Measurements from ENCODE around the gene CAPN5.
A peak's percentile ranks its signal among the peaks of the same experiment; 100 is the strongest.

DNA sequence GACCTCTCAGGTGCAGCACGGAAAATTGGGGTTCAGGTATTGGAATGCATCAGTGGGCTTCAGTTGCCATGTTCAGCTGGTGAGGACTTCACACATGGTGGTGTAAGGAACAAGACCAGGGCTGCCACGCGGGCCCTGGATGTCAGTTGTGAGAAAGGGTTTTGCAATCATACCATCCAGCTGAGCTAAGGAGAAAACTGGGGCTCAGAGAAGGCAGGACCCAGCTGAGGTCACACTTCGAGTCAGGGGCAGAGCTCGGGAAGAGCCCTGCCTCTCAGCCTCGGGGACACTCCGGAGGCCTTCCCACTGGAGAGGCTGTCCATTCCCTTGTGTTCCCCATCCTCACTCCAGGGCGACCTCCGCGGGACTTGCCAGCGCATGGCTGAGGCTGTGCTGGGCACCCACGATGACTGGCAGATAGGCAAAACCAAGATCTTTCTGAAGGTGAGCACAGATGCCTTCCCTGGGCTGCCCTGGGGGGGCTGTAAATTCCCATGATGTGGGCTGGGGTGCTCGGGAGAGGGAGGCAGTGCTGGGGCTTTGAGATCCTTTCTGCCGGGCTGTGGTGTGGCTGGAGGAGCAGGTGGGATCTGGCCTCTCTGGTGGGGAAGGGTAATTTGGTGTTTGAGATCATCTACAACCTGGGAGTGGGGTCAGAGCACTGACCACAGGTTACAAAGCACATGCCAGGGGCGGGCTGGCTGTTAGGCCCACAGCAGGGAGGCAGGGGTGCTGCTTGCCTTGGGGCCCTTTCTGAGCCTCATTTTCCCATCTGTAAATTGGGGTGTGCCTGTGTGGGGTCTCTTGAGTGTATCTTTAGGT is 108.5 kb downstream of the CAPN5 start:
- TF ChIP-seq EP300 (IDR thresholded peaks at IDR 0.05) (no peak), CTCF (IDR thresholded peaks at IDR 0.05) (no peak), POLR2AphosphoS5 (IDR thresholded peaks at IDR 0.05) (peak in 1 of 2 donors; percentile 32)
